Parathyroid adenoma (tissue), 2 donors: ENCODE results near the gene CAMSAP1.

Source experiments
- H2AFZ ChIP-seq: fragments of 300-600 bp; sonication (generic); one replicate; pipeline ENCODE4 v1.7.0; 2017; ENCODE audit warnings: antibody characterized with exemption, mild to moderate bottlenecking
- H3K27ac ChIP-seq: fragments of 300-600 bp; sonication (generic); one replicate; pipeline ENCODE4 v1.7.0; 2017
- H3K27me3 ChIP-seq: fragments of 300-600 bp; sonication (generic); one replicate; pipeline ENCODE4 v1.7.0; 2017; ENCODE audit warnings: low read length; ENCODE audit not compliant: control insufficient read depth, insufficient read depth
- H3K36me3 ChIP-seq: fragments of 300-600 bp; sonication (generic); one replicate; pipeline ENCODE4 v1.7.0; 2017; ENCODE audit warnings: low read length; ENCODE audit not compliant: control insufficient read depth, insufficient read depth
- H3K4me1 ChIP-seq: fragments of 300-600 bp; sonication (generic); one replicate; pipeline ENCODE4 v1.7.0; 2017; ENCODE audit warnings: control low read depth
- H3K4me2 ChIP-seq: fragments of 300-600 bp; sonication (generic); one replicate; pipeline ENCODE4 v1.7.0; 2017; ENCODE audit warnings: low read length
- H3K4me3 ChIP-seq: fragments of 300-600 bp; sonication (generic); one replicate; pipeline ENCODE4 v1.7.0; 2017; ENCODE audit warnings: low read depth, low read length
- H3K79me2 ChIP-seq: fragments of 300-600 bp; sonication (generic); one replicate; pipeline ENCODE4 v1.7.0; 2017; ENCODE audit warnings: control low read depth
- H3K9ac ChIP-seq: fragments of 300-600 bp; sonication (generic); one replicate; pipeline ENCODE4 v1.7.0; 2017; ENCODE audit warnings: mild to moderate bottlenecking
- H3K9me3 ChIP-seq: fragments of 300-600 bp; sonication (generic); one replicate; pipeline ENCODE4 v1.7.0; 2017; ENCODE audit warnings: low read length; ENCODE audit not compliant: control insufficient read depth
- CTCF ChIP-seq: fragments of 300-600 bp; sonication (generic); IDR thresholded peaks from one replicate; pipeline ENCODE4 v1.7.0; 2017; ENCODE audit warnings: antibody characterized with exemption, mild to moderate bottlenecking
- donor health status: primary hyperparathyroidism.

The CAMSAP1 gene

DNA sequence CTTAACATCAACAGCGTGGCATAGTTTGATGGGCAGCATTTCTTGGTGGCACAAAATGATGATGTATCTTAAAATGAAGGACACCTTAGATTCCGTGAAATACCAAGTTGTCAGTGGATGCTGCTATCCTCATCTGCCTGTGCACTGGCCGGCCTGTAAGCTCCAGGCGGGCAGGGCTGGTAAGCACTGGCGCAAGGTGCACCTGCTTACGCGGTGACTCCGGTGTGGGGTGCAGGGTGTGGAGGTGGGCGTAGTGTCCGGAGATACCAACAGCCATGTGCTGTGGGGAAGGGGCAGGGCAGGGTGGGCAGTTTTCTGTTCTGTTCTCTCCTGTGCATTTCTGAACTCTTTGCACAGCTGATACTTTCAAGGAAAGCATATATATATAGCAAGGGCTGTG lies 103.9 kb downstream of the CAMSAP1 start:
- Histone ChIP-seq H3K9ac (no peak overlapping the region), H3K4me2 (no peak overlapping the region), H3K4me3 (no peak overlapping the region), H2AFZ (no peak overlapping the region), H3K27me3 (no peaks in the 10 kb centered on the region), H3K36me3 (no peaks in the 10 kb centered on the region), H3K79me2 (no peaks in the 10 kb centered on the region), H3K9me3 (no peaks in the 10 kb centered on the region), H3K27ac (no peak overlapping the region), H3K4me1 (no peaks in the 10 kb centered on the region)
- no peak for TF ChIP-seq CTCF

- no peaks in the 10 kb centered on the region for H3K36me3 ChIP-seq
- H3K9me3 ChIP-seq = no peaks in the 10 kb centered on the region
- H3K27ac ChIP-seq = no peak overlapping the region
- no peak overlapping the region for H3K4me3 ChIP-seq
- H3K4me2 ChIP-seq = no peak overlapping the region
- no peaks in the 10 kb centered on the region for H3K4me1 ChIP-seq
- no peak for TF ChIP-seq CTCF
- no peaks in the 10 kb centered on the region for H3K79me2 ChIP-seq
- H3K27me3 ChIP-seq = no peaks in the 10 kb centered on the region
- no peak overlapping the region for H2AFZ ChIP-seq
- no peak overlapping the region for H3K9ac ChIP-seq
Measured at GRCh38 chr9:135802876-135803419, 104.4 kb downstream of the CAMSAP1 start.

DNA sequence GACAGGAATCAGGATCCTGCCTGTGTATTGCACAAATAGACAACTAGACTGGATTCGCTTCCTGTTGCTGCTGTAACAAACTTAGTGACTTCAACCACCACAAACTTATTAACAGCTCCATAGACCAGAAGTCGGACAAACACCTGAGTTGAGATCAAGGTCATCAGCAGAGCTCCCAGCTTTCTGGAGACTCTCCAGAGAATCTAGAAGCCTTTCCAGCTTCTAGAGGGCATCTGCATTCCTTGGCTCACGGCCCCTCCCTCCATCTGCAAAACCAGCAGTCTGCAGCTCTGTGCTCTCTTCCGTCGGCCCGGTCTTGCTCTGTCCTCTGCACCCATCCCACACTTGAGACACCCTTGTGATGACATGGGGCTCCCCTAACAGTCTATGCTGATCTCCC lies 106.3 kb downstream of the CAMSAP1 start:
- no peaks in the 10 kb centered on the region for H3K36me3 ChIP-seq
- H3K79me2 ChIP-seq = no peaks in the 10 kb centered on the region
- H3K4me1 ChIP-seq = no peaks in the 10 kb centered on the region
- no peak overlapping the region for H3K27ac ChIP-seq
- TF ChIP-seq CTCF = no peak
- no peaks in the 10 kb centered on the region for H3K27me3 ChIP-seq
- no peak overlapping the region for H3K4me3 ChIP-seq
- no peak overlapping the region for H2AFZ ChIP-seq
- H3K9ac ChIP-seq = no peak overlapping the region
- H3K9me3 ChIP-seq = no peaks in the 10 kb centered on the region
- no peak overlapping the region for H3K4me2 ChIP-seq

DNA sequence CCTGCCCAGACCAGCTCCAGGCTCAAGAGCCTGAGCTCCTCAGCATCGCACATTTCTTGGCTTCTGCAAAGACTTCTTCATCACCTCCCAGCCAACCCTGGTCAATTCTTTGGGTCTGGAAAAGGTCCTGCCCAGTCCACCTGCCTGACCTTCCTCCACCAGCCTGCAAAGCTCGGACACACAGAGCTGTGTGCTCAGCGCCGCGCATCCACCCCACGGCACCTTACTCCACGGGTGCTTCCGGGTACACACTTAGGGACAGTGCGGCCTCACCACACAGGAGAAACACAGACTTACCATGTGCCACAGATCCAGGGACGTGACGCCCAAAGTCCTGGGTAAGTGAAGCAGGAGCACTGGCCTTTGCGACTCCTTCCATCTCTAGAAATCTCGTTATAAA lies 108.1 kb downstream of the CAMSAP1 start:
- Histone ChIP-seq H2AFZ (no peak overlapping the region), H3K36me3 (no peaks in the 10 kb centered on the region), H3K27ac (no peak overlapping the region), H3K4me1 (no peaks in the 10 kb centered on the region), H3K4me2 (no peak overlapping the region), H3K27me3 (no peaks in the 10 kb centered on the region), H3K4me3 (no peak overlapping the region), H3K9me3 (no peaks in the 10 kb centered on the region), H3K9ac (no peak overlapping the region), H3K79me2 (no peaks in the 10 kb centered on the region)
- TF ChIP-seq CTCF = no peak

DNA sequence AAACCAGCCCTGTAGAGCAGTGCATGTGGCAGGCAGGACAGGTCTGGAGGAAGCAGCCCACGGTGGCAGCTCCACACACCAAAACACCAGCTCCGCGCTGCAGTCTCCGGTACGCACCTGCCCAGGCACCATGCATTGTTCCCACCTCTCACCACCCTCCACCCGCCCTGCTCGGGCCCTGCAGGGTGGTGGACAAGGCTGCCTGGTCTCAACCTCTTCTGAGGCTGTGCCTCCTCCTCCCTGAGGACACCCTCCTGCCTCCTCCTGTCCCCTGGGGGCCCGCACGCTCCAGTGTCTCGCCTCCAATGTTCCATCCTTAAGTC lies 109.1 kb downstream of the CAMSAP1 start:
- no peak for TF ChIP-seq CTCF
- Histone ChIP-seq H3K4me3 (no peak overlapping the region), H3K27me3 (no peaks in the 10 kb centered on the region), H3K9me3 (no peaks in the 10 kb centered on the region), H3K9ac (no peak overlapping the region), H3K4me1 (no peaks in the 10 kb centered on the region), H3K4me2 (no peak overlapping the region), H3K79me2 (no peaks in the 10 kb centered on the region), H3K27ac (no peak overlapping the region), H2AFZ (no peak overlapping the region), H3K36me3 (no peaks in the 10 kb centered on the region)
